GM12878 (cell line): ENCODE results near the gene UGGT1. TPM values are rescaled to one million over a fixed set of nuclear protein-coding genes. Genes with fewer than 3 reads are reported as not detected.

Experiments
- ATAC-seq: fragments of 200-7000 bp; cut with Tn5 transposase; 3 replicates; pipeline ENCODE4 v1.9.1; 2020; ENCODE audit warnings: mild to moderate bottlenecking, moderate library complexity
- BruUV-seq: library from RNA; stranded (reverse); fragments of 400-500 nt; replicated peaks from 2 replicates; lab custom pipeline; 2021; lab: Mats Ljungman, UMichigan
- CTCF ChIA-PET: fragments of 300-600 bp; sonication (Branson Sonifier 250); formaldehyde crosslinking; extraction: SDS; loops from one replicate; lab custom pipeline; 2021; ENCODE audit warnings: inconsistent platforms; lab: Yijun Ruan, JAX
- POLR2A ChIA-PET: fragments of 350-600 bp; formaldehyde crosslinking; extraction: SDS; loops from one replicate; lab custom pipeline; 2021; ENCODE audit warnings: inconsistent platforms; lab: Charles Lee
- RAD21 ChIA-PET: fragments of 300-600 bp; sonication (Branson Sonifier 250); formaldehyde crosslinking; loops from one replicate; lab custom pipeline; 2023; ENCODE audit warnings: antibody characterized with exemption; ENCODE audit not compliant: unreplicated experiment; lab: Charles Lee
- SMC1A ChIA-PET: fragments of 300-600 bp; sonication (Branson Sonifier 250); formaldehyde crosslinking; loops from one replicate; lab custom pipeline; 2023; ENCODE audit not compliant: unreplicated experiment, uncharacterized antibody; lab: Charles Lee
- DNase-seq: peaks from one replicate; pipeline ENCODE4 v3.0.0-alpha.2; 2011; ENCODE audit warnings: low read depth, low spot score
- FAIRE-seq: peaks from 3 replicates; lab custom pipeline; 2011; peaks lifted over from hg19 to GRCh38; lab: Jason Lieb, UNC
- H2AFZ ChIP-seq: 2 replicates; pipeline ENCODE4 v1.6.0; 2011; ENCODE audit warnings: low read depth, low read length, control low read depth; ENCODE audit not compliant: control insufficient read depth
- H3K27ac ChIP-seq: 2 replicates; pipeline ENCODE4 v1.5.1; 2011; ENCODE audit warnings: control low read depth; ENCODE audit not compliant: control insufficient read depth, insufficient read depth
- H3K27me3 ChIP-seq, 2 experiments: replicated peaks in 1 of 2; 2 replicates each; pipeline versions ENCODE4 v1.6.0 to v1.6.1; 2011; ENCODE audit warnings: low read length in 1 of 2; ENCODE audit not compliant: control insufficient read depth in 2 of 2, insufficient read depth in 2 of 2
- H3K36me3 ChIP-seq, 2 experiments: 2 replicates each; pipeline ENCODE4 v1.5.1; 2011; ENCODE audit warnings: low read length in 1 of 2; ENCODE audit not compliant: control insufficient read depth in 2 of 2, insufficient read depth in 2 of 2
- H3K4me1 ChIP-seq: 2 replicates; pipeline ENCODE4 v1.6.1; 2011; ENCODE audit warnings: mild to moderate bottlenecking, low read length, moderate library complexity, mixed read lengths; ENCODE audit not compliant: control insufficient read depth, insufficient read depth
- H3K4me2 ChIP-seq: 2 replicates; pipeline ENCODE4 v1.6.0; 2011; ENCODE audit warnings: control low read depth; ENCODE audit not compliant: control insufficient read depth, insufficient read depth
- H3K4me3 ChIP-seq: fragments of 200-600 bp; sonication (generic); 2 replicates; pipeline ENCODE4 v1.5.1; 2016
- H3K79me2 ChIP-seq: 2 replicates; pipeline ENCODE4 v1.6.0; 2011; ENCODE audit warnings: low read length; ENCODE audit not compliant: control insufficient read depth, insufficient read depth
- H3K9ac ChIP-seq: 2 replicates; pipeline ENCODE4 v1.8.0; 2011; ENCODE audit warnings: low read length, control low read depth, mixed read lengths; ENCODE audit not compliant: control insufficient read depth, insufficient read depth
- H3K9me3 ChIP-seq: replicated peaks from 3 replicates; pipeline ENCODE4 v1.5.1; 2011; ENCODE audit warnings: mild to moderate bottlenecking, low read length; ENCODE audit not compliant: control insufficient read depth, insufficient read depth
- H4K20me1 ChIP-seq: 2 replicates; pipeline ENCODE4 v1.6.0; 2011; ENCODE audit not compliant: control insufficient read depth, insufficient read depth
- CEBPB ChIP-seq, 2 experiments: fragments of 150-350 bp in 1 of 2; IDR thresholded peaks; 2 replicates each; pipeline ENCODE4 v1.6.1; 2012 to 2014; ENCODE audit warnings: low read depth in 2 of 2, low read length in 2 of 2, borderline replicate concordance in 1 of 2, inconsistent platforms in 1 of 2
- CHD2 ChIP-seq: IDR thresholded peaks from 2 replicates; pipeline ENCODE4 v1.6.1; 2011; ENCODE audit warnings: low read depth, low read length, improper control_type of control experiment, borderline replicate concordance
- GATAD2B ChIP-seq: fragments of 450-650 bp; conservative IDR thresholded peaks from 2 replicates; pipeline ENCODE4 v1.6.1; 2017; ENCODE audit warnings: low read depth, mild to moderate bottlenecking, moderate library complexity
- HCFC1 ChIP-seq: fragments of 150-350 bp; IDR thresholded peaks from 2 replicates; pipeline ENCODE4 v1.6.1; 2014; ENCODE audit warnings: low read length
- IRF4 ChIP-seq: IDR thresholded peaks from 2 replicates; pipeline ENCODE4 v1.6.1; 2011; ENCODE audit warnings: low read depth, low read length
- KLF5 ChIP-seq: fragments of 450-650 bp; IDR thresholded peaks from 2 replicates; pipeline ENCODE4 v1.6.1; 2014; ENCODE audit warnings: mild to moderate bottlenecking; ENCODE audit not compliant: partially characterized antibody
- LARP7 ChIP-seq: fragments of 450-650 bp; IDR thresholded peaks from 2 replicates; pipeline ENCODE4 v1.6.1; 2017; ENCODE audit warnings: mild to moderate bottlenecking
- MEF2A ChIP-seq: IDR thresholded peaks from 2 replicates; pipeline ENCODE4 v1.6.1; 2011; ENCODE audit warnings: low read depth, mild to moderate bottlenecking, low read length, moderate library complexity; ENCODE audit not compliant: insufficient read depth
- NFYA ChIP-seq: IDR thresholded peaks from 2 replicates; pipeline ENCODE4 v1.6.1; 2011; ENCODE audit warnings: low read depth, mild to moderate bottlenecking, low read length, improper control_type of control experiment, borderline replicate concordance
- NFYB ChIP-seq: IDR thresholded peaks from 2 replicates; pipeline ENCODE4 v1.6.1; 2011; ENCODE audit warnings: low read depth, mild to moderate bottlenecking, low read length, improper control_type of control experiment, moderate library complexity; ENCODE audit not compliant: insufficient read depth
- PBX3 ChIP-seq: IDR thresholded peaks from 2 replicates; pipeline ENCODE4 v1.6.1; 2011; ENCODE audit warnings: mild to moderate bottlenecking, low read depth, low read length, moderate library complexity; ENCODE audit not compliant: insufficient replicate concordance
- POLR2AphosphoS2 ChIP-seq: IDR thresholded peaks from 2 replicates; pipeline ENCODE4 v1.6.1; 2011; ENCODE audit warnings: low read depth, mild to moderate bottlenecking, low read length, improper control_type of control experiment, moderate library complexity
- SIN3A ChIP-seq: IDR thresholded peaks from 2 replicates; pipeline ENCODE4 v1.6.1; 2012; ENCODE audit warnings: low read depth, low read length, improper control_type of control experiment
- WGBS: methylation state at CpG from one replicate; pipeline ENCODE4 v1.1.6; 2016; ENCODE audit warnings: low lambda C conversion rate; ENCODE audit not compliant: insufficient replicate concordance, insufficient coverage; ENCODE audit errors: missing lambda C conversion rate; 5-methylcytosine and 5-hydroxymethylcytosine counted together
- in situ Hi-C: fragments of 300-500 bp; cut with MboI; formaldehyde crosslinking; loops from 9 replicates; pipeline ENCODE4 v1.14.3; 2018; ENCODE audit warnings: mixed read lengths
- intact Hi-C: fragments of 100-400 bp; cut with micrococcal nuclease; formaldehyde crosslinking; loops from one replicate; pipeline ENCODE4 v1.14.2; 2022; ENCODE audit not compliant: unreplicated experiment
- polyA plus RNA-seq, 11 experiments: library from polyadenylated mRNA; depleted of rRNA in 4 of 11; unstranded in 6 of 11; stranded (reverse) in 5 of 11; fragments of >200 nt; fragmentation: Nextera tagmentation in 4 of 11; fragmentation: Illumina TruSeq in 1 of 11; extraction: Ambion mirVana in 4 of 11; extraction: Trizol in 1 of 11; gene quantifications; 1 replicate in 1 of 11; 2 replicates in 10 of 11; pipeline versions ENCODE4 v1.2.1 to v1.2.3, GENCODE V29; 2011 to 2016; ENCODE audit warnings: inconsistent platforms in 2 of 11, missing spikeins in 2 of 11, low read depth in 1 of 11
- total RNA-seq, 4 experiments: library from RNA; depleted of rRNA in 3 of 4; stranded (reverse); fragments of >200 nt in 3 of 4; fragmentation: Illumina TruSeq in 1 of 4; extraction: Trizol in 1 of 4; gene quantifications; 2 replicates each; pipeline versions ENCODE4 v1.2.1 to v1.2.3, GENCODE V29; 2013 to 2021

The UGGT1 gene
- total and polyA plus RNA-seq, 10 of the 15 experiments (the other 5 are each of a cell fraction or from before 2014, with no cell fraction given): 4.1 to 49.8 (median 28.5) TPM

- TF ChIP-seq NFYA (no peak), PBX3 (no peak), GATAD2B (no peak), CEBPB (IDR thresholded peaks at IDR 0.05; ENCODE audit: borderline replicate concordance in 1 of 2, low read depth in 2 of 2, low read length in 2 of 2) (no peak), HCFC1 (no peak), KLF5 (no peak), SIN3A (no peak), NFYB (no peak), LARP7 (no peak), MEF2A (no peak), POLR2AphosphoS2 (no peak), IRF4 (no peak), CHD2 (no peak)
- in situ Hi-C loops (no loop called here), intact Hi-C loops (loop anchor here (5.0 kb wide), 1 partner anchor 65 kb away; the partner anchor contains the start of gene SAP130)
- Histone ChIP-seq H4K20me1 (no peaks in the 10 kb centered on the region), H2AFZ (no peak overlapping the region), H3K4me1 (peaks cover 11% of the 10 kb centered on the region), H3K27me3 (no peaks in the 10 kb centered on the region), H3K36me3 (peaks cover 0 to under 1% of the 10 kb centered on the region in 2 experiments; a peak in 1 of 4 replicates), H3K9ac (peak overlapping the region; percentile 30; the same call in 1 of the 2 replicates), H3K9me3 (no peaks in the 10 kb centered on the region), H3K4me2 (peak overlapping the region; percentile 73), H3K79me2 (peaks cover 56% of the 10 kb centered on the region), H3K27ac (peak overlapping the region; percentile 44; the same call in 1 of the 2 replicates), H3K4me3 (peak overlapping the region; percentile 64; the same call in 1 of the 2 replicates)
- no peak for ATAC-seq
- DNase-seq: no peak
- FAIRE-seq: no peak
- no TSS peak for BruUV-seq
- CTCF ChIA-PET: interaction anchor here (0.7 to 3.6 kb wide), 3 partner anchors 10 to 29 kb away, joined by 3 to 26 read pairs (median 12); no protein-coding TSS in a partner anchor
- POLR2A ChIA-PET: interaction anchor here (0.6 to 3.3 kb wide), 4 partner anchors 8 to 1637 kb away, joined by 3 to 25 read pairs (median 5); partner anchors contain the start of gene SFT2D3
- RAD21 ChIA-PET: interaction anchor here (2.5 kb wide), 1 partner anchor 10 kb away, joined by 21 read pairs; no protein-coding TSS in a partner anchor
- SMC1A ChIA-PET: interaction anchor here (1.2 to 3.5 kb wide), 3 partner anchors 8 to 20 kb away, joined by 3 to 19 read pairs (median 12); no protein-coding TSS in a partner anchor
- 80% methylated on average over 3 of the region's 3 CpGs for WGBS
Measured at GRCh38 chr2:128092656-128093055, 1.7 kb downstream of the UGGT1 start.
